SH-SY5Y (cell line): ENCODE results near the gene BACH2.

Source experiments
- GATA2 ChIP-seq: IDR thresholded peaks from 2 replicates; pipeline ENCODE4 v1.6.1; 2011; ENCODE audit warnings: mild to moderate bottlenecking, low read depth, low read length
- GATA3 ChIP-seq: IDR thresholded peaks from 2 replicates; pipeline ENCODE4 v1.6.1; 2011; ENCODE audit warnings: low read depth, mild to moderate bottlenecking, low read length, moderate library complexity

DNA sequence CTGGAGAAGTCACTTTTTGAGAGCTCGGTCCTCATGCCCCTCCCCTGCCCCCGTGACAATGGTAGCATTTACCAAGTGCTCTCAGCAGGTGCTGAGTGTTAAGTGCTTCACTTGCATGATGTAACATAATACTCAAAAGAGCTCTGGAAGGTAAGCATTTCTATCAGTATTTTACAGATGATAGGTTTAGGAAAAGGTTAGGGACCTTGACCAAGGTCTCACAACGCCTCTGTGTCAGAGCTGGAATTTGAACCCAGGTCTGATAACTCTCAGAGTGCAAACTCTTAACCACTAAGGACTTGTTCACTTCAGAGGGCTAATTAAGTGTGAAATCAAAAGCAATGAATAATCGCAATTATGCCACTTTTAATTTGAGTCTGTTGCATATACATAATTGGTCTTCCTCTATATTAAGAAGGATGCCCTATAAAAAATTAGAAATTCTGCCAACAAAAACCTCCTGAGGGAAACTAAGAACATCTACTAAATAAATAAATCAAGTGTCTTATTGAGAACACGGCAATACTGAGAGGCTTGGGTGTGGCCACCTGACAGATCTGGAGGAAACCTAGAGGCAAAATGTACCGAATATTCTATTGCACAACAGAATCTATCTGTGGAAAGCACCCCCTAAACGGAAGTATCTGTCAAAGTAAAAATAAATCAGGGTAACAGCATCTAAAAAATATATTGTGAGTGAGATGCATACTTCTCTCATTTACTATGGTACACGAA is 109.8 kb downstream of the BACH2 start:
- TF ChIP-seq GATA2 (no peak), GATA3 (no peak)
